GM12801 (cell line): ENCODE results near the gene ME3.

Source experiments
- CTCF ChIP-seq: IDR thresholded peaks from one replicate; pipeline ENCODE4 v1.5.1; 2011; ENCODE audit warnings: control low read depth; ENCODE audit not compliant: insufficient read length; ENCODE audit errors: extremely low read depth

The ME3 gene

GRCh38 chr11:86617502-86617901 is 54.9 kb downstream of the ME3 start:
- TF ChIP-seq CTCF: no peak

GRCh38 chr11:86615487-86615886 is 56.9 kb downstream of the ME3 start:
- TF ChIP-seq CTCF: no peak

GRCh38 chr11:86610559-86611341 is 61.7 kb downstream of the ME3 start:
- TF ChIP-seq CTCF: no peak

GRCh38 chr11:86608251-86608799 is 64.1 kb downstream of the ME3 start:
- peak; percentile 99 for TF ChIP-seq CTCF

- no peak for TF ChIP-seq CTCF
These were observed 65.5 kb downstream of the ME3 start for GRCh38 chr11:86606836-86607481.

DNA sequence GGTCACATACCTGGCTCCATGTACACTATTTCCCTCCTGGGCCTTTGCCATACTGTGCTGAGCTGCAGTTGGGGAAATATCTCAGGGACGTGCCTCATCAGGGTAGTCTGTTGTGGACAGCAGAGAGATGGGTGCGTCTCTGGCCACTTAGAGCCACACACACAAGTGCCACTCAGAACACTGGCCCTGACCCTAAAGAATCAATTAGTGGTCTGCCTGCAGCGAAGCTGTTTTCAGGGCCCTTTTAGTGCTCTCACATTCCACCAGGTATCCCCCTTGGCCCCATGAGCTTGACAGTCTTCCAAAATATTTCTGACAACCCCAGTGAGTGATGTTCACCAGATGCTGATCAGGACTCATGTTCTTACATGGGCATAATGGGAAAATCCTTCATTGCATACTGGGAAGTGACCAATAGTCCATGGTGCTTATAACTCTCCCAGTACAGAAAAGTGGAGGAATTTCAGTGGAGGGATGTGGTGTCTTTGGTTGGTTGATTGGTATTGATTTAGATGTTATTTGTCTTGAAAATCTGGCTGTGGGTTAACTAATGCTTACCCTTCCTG is 66.1 kb downstream of the ME3 start:
- no peak for TF ChIP-seq CTCF

DNA sequence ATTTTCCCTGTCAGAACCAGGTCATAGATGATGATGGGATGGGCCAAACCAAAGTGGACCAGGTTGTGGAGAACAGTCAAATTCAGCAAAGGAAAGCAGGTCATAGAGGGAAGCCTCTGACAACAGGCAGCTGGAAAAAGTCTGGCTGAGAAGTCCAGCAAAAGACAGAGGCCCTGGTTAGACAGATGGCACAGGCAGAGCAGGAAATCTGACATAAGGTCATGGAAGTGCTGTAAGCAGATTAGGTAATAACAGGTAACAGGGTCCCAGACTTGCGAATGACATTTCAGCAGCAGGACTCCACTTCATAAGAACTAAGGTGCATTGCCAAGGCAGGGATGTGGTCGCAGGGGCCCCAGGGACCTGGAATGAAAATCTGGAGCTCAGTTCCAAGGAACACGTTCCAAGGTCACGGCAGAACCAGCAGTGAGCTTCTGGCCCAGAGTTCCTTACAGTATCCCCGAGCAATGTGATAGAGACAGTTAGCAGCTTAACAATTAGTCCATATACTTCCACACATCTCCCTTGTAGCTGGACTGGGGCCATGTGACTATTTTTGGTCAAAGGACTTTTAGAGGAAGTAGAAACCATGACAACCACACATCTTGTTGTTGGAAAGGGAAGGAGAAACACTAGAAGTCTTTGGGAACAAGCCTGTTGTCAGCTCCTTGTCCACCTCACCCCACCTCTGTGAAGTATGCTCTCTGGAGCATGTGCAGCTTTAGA is 75.4 kb downstream of the ME3 start:
- no peak for TF ChIP-seq CTCF
